ENCODE data around the gene CASK.

DNA sequence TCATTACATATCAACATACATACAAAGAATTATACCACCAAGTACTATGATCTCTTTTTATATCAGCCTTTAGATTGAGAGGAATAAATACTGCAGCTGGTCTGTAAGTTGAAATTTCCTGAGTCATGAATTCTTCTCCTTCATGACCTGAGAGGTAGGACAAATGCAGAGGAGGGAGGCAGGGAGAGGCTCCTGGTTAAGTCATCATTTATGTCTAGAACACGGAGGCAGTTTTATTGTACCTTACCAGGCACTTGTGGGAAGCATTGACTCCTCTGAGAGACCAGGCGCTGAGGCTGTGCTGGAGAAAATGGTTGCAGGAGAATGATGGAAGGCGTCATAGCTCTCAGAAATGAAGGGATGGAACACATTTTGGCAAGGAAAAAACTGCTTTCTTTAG lies 12.5 kb upstream of the CASK start:
- TF ChIP-seq POLR2A (IDR thresholded peaks at IDR 0.05; ENCODE audit: low read depth, low read length) (no peak), TAF1 (IDR thresholded peaks at IDR 0.05; ENCODE audit: borderline replicate concordance, low read depth, low read length) (no peak)
